Tibial artery (tissue), 4 donors: ENCODE data around the gene MICAL3.
A peak's percentile ranks its signal among the peaks of the same experiment; 100 is the strongest.

ENCODE experiments used
- DNase-seq, 2 donors: peaks; one replicate each; pipeline ENCODE4 v3.0.0-alpha.2; 2019
- H3K27ac ChIP-seq, 2 donors: fragments of 200-600 bp; sonication (generic) in 1 of 2; 1 replicate in 1 of 2; 2 replicates in 1 of 2; pipeline ENCODE4 v1.5.1; 2018 to 2019; ENCODE audit warnings: mild to moderate bottlenecking in 1 of 2
- H3K27me3 ChIP-seq, 2 donors: fragments of 200-600 bp; sonication (generic) in 1 of 2; one replicate each; pipeline versions ENCODE4 v1.5.1 to v1.6.0; 2016 to 2019
- H3K36me3 ChIP-seq, 3 donors: fragments of 200-600 bp; sonication (generic) in 2 of 3; one replicate each; pipeline ENCODE4 v1.5.1; 2016 to 2019; ENCODE audit warnings: mild to moderate bottlenecking in 2 of 3
- H3K4me1 ChIP-seq, 4 donors: fragments of 200-600 bp; sonication (generic) in 2 of 4; 1 replicate in 3 of 4; 2 replicates in 1 of 4; pipeline ENCODE4 v1.5.1; 2016 to 2019
- H3K4me3 ChIP-seq, 2 donors: fragments of 200-600 bp; sonication (generic) in 1 of 2; 1 replicate in 1 of 2; 2 replicates in 1 of 2; pipeline ENCODE4 v1.5.1; 2018 to 2019; ENCODE audit warnings: mild to moderate bottlenecking in 2 of 2
- H3K9me3 ChIP-seq, 3 donors: fragments of 200-600 bp; sonication (generic) in 1 of 3; one replicate each; pipeline ENCODE4 v1.5.1; 2016 to 2019
- intact Hi-C: fragments of 100-400 bp; cut with DNase I; formaldehyde crosslinking; loops from one replicate; pipeline ENCODE4 v1.15.0; 2023; ENCODE audit warnings: low total_unique reads
- TF ChIP-seq, protein P1 (sequence below), 2 experiments: fragments of 200-600 bp in 1 of 2; fragments of 450-650 bp in 1 of 2; IDR thresholded peaks; one replicate each; pipeline ENCODE4 v1.5.1; 2017 to 2019; ENCODE audit warnings: antibody characterized with exemption in 2 of 2, mild to moderate bottlenecking in 1 of 2, moderate library complexity in 1 of 2

MICAL3 gene

DNA sequence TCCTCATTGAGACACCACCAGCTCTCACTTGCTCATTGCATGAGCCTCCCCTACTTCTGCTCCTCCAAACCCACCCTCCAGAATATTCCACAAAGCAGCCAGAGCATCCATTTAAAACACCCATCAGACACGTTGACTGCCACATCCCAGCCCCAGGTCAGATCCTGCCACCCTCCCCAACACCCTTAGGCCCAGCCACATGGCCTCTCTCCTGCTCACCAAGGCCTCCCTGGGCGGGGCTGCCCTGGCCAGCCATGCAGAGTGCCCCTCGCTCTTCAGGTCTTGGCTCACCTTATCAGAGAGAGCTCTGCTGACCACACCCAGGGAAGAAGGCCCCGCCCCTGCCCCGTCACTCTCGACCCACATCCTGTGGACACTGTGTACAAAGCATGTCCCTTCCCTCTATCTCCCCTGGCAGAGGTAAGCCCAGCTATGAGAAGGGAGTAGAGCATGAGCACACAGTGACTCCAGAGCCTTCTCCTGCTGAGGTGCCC lies 106.8 kb downstream of the MICAL3 start:
- H3K4me1 ChIP-seq, result peaks cover 0 to 71% (median 46%) of the 10 kb centered on the region in 4 donors
- intact Hi-C loops, result no loop called here
- no peak for DNase-seq

GRCh38 chr22:17916226-17916889 lies 108.0 kb downstream of the MICAL3 start:
- no peak for DNase-seq
- H3K4me1 ChIP-seq, result peaks cover 0 to 70% (median 38%) of the 10 kb centered on the region in 4 donors
- intact Hi-C loops, result no loop called here
- H3K27ac ChIP-seq, result no peak overlapping the region
- no peak overlapping the region for H3K4me3 ChIP-seq
- TF ChIP-seq, protein P1, sequence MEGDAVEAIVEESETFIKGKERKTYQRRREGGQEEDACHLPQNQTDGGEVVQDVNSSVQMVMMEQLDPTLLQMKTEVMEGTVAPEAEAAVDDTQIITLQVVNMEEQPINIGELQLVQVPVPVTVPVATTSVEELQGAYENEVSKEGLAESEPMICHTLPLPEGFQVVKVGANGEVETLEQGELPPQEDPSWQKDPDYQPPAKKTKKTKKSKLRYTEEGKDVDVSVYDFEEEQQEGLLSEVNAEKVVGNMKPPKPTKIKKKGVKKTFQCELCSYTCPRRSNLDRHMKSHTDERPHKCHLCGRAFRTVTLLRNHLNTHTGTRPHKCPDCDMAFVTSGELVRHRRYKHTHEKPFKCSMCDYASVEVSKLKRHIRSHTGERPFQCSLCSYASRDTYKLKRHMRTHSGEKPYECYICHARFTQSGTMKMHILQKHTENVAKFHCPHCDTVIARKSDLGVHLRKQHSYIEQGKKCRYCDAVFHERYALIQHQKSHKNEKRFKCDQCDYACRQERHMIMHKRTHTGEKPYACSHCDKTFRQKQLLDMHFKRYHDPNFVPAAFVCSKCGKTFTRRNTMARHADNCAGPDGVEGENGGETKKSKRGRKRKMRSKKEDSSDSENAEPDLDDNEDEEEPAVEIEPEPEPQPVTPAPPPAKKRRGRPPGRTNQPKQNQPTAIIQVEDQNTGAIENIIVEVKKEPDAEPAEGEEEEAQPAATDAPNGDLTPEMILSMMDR (IDR thresholded peaks at IDR 0.05), result no peak
- no peaks in the 10 kb centered on the region for H3K36me3 ChIP-seq
- H3K9me3 ChIP-seq, result no peaks in the 10 kb centered on the region
- no peaks in the 10 kb centered on the region for H3K27me3 ChIP-seq

More for the DNA sequence above, 106.8 kb downstream of the MICAL3 start:
- Histone ChIP-seq H3K27me3 (no peaks in the 10 kb centered on the region), H3K4me3 (no peak overlapping the region), H3K27ac (no peak overlapping the region), H3K36me3 (no peaks in the 10 kb centered on the region), H3K9me3 (no peaks in the 10 kb centered on the region)
- TF ChIP-seq, protein P1 (IDR thresholded peaks at IDR 0.05), result no peak

- Histone ChIP-seq H3K4me3 (no peak overlapping the region), H3K27ac (no peak overlapping the region), H3K27me3 (no peaks in the 10 kb centered on the region), H3K9me3 (no peaks in the 10 kb centered on the region), H3K36me3 (no peaks in the 10 kb centered on the region), H3K4me1 (peaks cover 0 to 70% (median 37%) of the 10 kb centered on the region in 4 donors)
- intact Hi-C loops, result no loop called here
- DNase-seq, result no peak
- TF ChIP-seq, protein P1 (IDR thresholded peaks at IDR 0.05), result no peak
Observed at GRCh38 chr22:17915676-17916075, 108.7 kb downstream of the MICAL3 start.

- peaks cover 0 to 70% (median 37%) of the 10 kb centered on the region in 4 donors for H3K4me1 ChIP-seq
- no peaks in the 10 kb centered on the region for H3K27me3 ChIP-seq
- no peak overlapping the region for H3K27ac ChIP-seq
- intact Hi-C loops, result no loop called here
- H3K9me3 ChIP-seq, result no peaks in the 10 kb centered on the region
- TF ChIP-seq, protein P1 (IDR thresholded peaks at IDR 0.05), result no peak
- no peaks in the 10 kb centered on the region for H3K36me3 ChIP-seq
- no peak overlapping the region for H3K4me3 ChIP-seq
- DNase-seq, result no peak
Observed at GRCh38 chr22:17915188-17915587, 109.2 kb downstream of the MICAL3 start.

DNA sequence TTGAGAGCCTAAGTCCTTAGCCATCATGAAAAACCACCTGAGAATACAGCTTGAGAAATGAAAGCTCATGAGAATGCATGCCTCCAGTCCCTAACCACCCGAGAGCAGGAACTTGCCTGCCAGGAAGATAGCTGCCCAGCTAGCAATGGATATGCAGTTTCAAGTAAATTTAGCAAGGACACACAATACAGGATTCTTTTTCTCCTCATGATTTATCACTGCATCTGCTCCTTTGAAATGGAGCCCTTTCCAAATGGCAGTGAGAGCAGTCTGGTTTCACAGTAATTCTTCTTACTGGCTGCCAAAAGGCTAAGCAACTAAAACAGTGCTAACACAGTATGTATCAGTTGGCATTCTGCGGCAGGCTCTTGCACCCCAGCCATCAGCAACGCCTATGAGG lies 109.9 kb downstream of the MICAL3 start:
- TF ChIP-seq, protein P1 (IDR thresholded peaks at IDR 0.05), result no peak
- no peak for DNase-seq
- intact Hi-C loops, result loop anchor here (5.0 kb wide), 2 partner anchors 108 to 163 kb away; partner anchors contain the start of genes MICAL3 and PEX26
- no peaks in the 10 kb centered on the region for H3K36me3 ChIP-seq
- peaks cover 0 to 70% (median 37%) of the 10 kb centered on the region in 4 donors for H3K4me1 ChIP-seq
- peak overlapping the region; percentile 27 to 29 for H3K27ac ChIP-seq
- H3K27me3 ChIP-seq, result no peaks in the 10 kb centered on the region
- H3K9me3 ChIP-seq, result no peaks in the 10 kb centered on the region
- H3K4me3 ChIP-seq, result no peak overlapping the region
